ENCODE measurements around the gene GFRA4. TPM values are rescaled to one million over a fixed set of nuclear protein-coding genes. Genes with fewer than 3 reads are reported as not detected.
"Not testable (repeated sequence)": the region's sequence is repeated elsewhere in the genome, so short reads cannot be mapped to it uniquely, and the experiment has no call there.

Gene GFRA4
- polyA plus RNA-seq, 1 of the 3 experiments (the other 2 are of a cell fraction), result not detected

GRCh38 chr20:3616250-3616649 lies 46.9 kb downstream of the GFRA4 start:
- 92% methylated on average over 4 of the region's 4 CpGs for WGBS (ENCODE audit: low lambda C conversion rate)
- POLR2A ChIA-PET, result no interaction called here
- CTCF ChIA-PET, result no interaction called here

GRCh38 chr20:3615171-3615840 lies 47.9 kb downstream of the GFRA4 start:
- H3F3A ChIP-seq (replicated peaks; ENCODE audit: insufficient read depth); H3K4me2 ChIP-seq; H3K27me3 ChIP-seq (ENCODE audit: insufficient read depth); H3K27ac ChIP-seq (ENCODE audit: low read depth in 2 of 2, low read length in 1 of 2); H3K9me2 ChIP-seq; H3K36me3 ChIP-seq (replicated peaks in 1 of 2; ENCODE audit: control insufficient read depth in 1 of 2, insufficient read depth in 2 of 2, low read length in 1 of 2); POLR2A ChIA-PET; H3K9me3 ChIP-seq; H2AFZ ChIP-seq (ENCODE audit: low read depth); H3K4me1 ChIP-seq (ENCODE audit: control insufficient read depth in 1 of 2, insufficient read depth in 2 of 2, low read depth in 1 of 2, low read length in 1 of 2); H4K20me1 ChIP-seq (ENCODE audit: insufficient read depth); H3K79me2 ChIP-seq (ENCODE audit: insufficient read depth); H3K9ac ChIP-seq; DNase-seq; H3K4me3 ChIP-seq (ENCODE audit: low read depth in 2 of 2, low read length in 1 of 2): not testable (repeated sequence)
- CTCF ChIA-PET, result interaction anchor here (1.0 to 1.7 kb wide), 2 partner anchors 8 to 51 kb away, joined by 3 to 5 read pairs; no protein-coding TSS in a partner anchor
- 96% methylated on average over 13 of the region's 13 CpGs for WGBS (ENCODE audit: low lambda C conversion rate)

More at GRCh38 chr20:3616250-3616649, 46.9 kb downstream of the GFRA4 start:
- no peak overlapping the region for H3K9ac ChIP-seq
- no peak overlapping the region for H3K27ac ChIP-seq (ENCODE audit: low read depth in 2 of 2, low read length in 1 of 2)
- H3K4me2 ChIP-seq, result no peak overlapping the region
- no peaks in the 10 kb centered on the region; a peak in 1 of 4 replicates for H3K4me1 ChIP-seq (ENCODE audit: control insufficient read depth in 1 of 2, insufficient read depth in 2 of 2, low read depth in 1 of 2, low read length in 1 of 2)
- H2AFZ ChIP-seq (ENCODE audit: low read depth), result no peak overlapping the region
- H3K9me3 ChIP-seq, result no peaks in the 10 kb centered on the region
- H3K27me3 ChIP-seq (ENCODE audit: insufficient read depth), result no peaks in the 10 kb centered on the region
- no peaks in the 10 kb centered on the region for H3K79me2 ChIP-seq (ENCODE audit: insufficient read depth)
- H3K9me2 ChIP-seq, result no peaks in the 10 kb centered on the region
- H3K4me3 ChIP-seq (ENCODE audit: low read depth in 2 of 2, low read length in 1 of 2), result no peak overlapping the region
- no peaks in the 10 kb centered on the region for H3F3A ChIP-seq (replicated peaks; ENCODE audit: insufficient read depth)
- TF ChIP-seq MEF2A (IDR thresholded peaks at IDR 0.05; ENCODE audit: borderline replicate concordance, low read depth) (no peak), FOXJ3 (CRISPR knock-in tag; IDR thresholded peaks at IDR 0.05) (no peak), REST (IDR thresholded peaks at IDR 0.05; ENCODE audit: low read depth, low read length) (no peak), IRF3 (IDR thresholded peaks at IDR 0.05; ENCODE audit: low read depth, low read length) (no peak), CHD2 (IDR thresholded peaks at IDR 0.05; ENCODE audit: low read length, partially characterized antibody) (no peak), RFX5 (IDR thresholded peaks at IDR 0.05; ENCODE audit: low read length) (no peak), NRF1 (IDR thresholded peaks at IDR 0.05; ENCODE audit: low read depth, low read length) (no peak), YY1 (IDR thresholded peaks at IDR 0.05; ENCODE audit: low read depth) (no peak), TCF12 (IDR thresholded peaks at IDR 0.05) (no peak), POLR2AphosphoS5 (IDR thresholded peaks at IDR 0.05; ENCODE audit: low read depth, low read length) (no peak)
- DNase-seq, result no peak
- H4K20me1 ChIP-seq (ENCODE audit: insufficient read depth), result no peaks in the 10 kb centered on the region
- H3K36me3 ChIP-seq (replicated peaks in 1 of 2; ENCODE audit: control insufficient read depth in 1 of 2, insufficient read depth in 2 of 2, low read length in 1 of 2), result no peaks in the 10 kb centered on the region
